ENCODE measurements around the gene HAGH.

DNA sequence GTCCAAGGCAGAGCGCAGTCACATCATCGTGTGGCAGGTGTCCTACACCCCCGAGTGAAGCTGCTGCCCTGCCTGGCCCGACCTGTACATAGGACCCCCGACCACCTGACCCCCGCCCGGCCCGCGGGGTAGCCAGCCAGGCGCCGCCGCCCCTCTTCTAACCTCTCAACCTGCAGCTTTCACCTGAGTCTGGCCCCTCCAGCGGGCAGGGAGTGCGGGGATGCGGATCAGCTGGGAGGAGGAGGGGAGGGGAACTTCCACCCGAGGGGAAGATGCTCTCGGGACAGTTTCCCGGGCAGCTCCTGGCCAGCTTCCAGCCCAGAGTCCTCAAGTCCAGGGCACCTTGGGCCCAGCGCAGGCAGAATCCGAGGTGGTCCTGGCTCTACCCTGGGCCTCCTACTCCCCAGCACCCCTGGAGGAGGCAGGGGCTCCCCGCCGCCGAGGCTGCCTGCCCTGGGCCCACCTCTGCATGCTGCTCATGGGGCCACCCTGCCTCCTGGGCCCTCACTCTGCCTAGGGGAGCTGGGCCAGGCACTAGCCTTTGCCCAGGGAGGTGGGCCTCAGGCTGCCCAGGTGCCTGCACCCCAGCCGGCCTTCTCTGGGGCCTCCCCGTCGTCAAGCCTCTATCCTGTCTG is 57.7 kb downstream of the HAGH start:
- TF ChIP-seq POLR2AphosphoS5 (IDR thresholded peaks at IDR 0.05; ENCODE audit: low read depth, low read length) (0 out of 2 replicates have a peak, but pooled peaks have one; percentile 23), POLR2A (IDR thresholded peaks at IDR 0.05; ENCODE audit: low read depth, low read length) (no peak; the same call in 1 of the 2 replicates)
